GM19463 (cell line): ENCODE data around the gene ZMPSTE24.
"Not testable (repeated sequence)": the region's sequence is repeated elsewhere in the genome, so short reads cannot be mapped to it uniquely, and the experiment has no call there.

Experiments used
- ATAC-seq: cut with Tn5 transposase; IDR thresholded peaks from one replicate; pipeline ENCODE4 v1.9.1; 2021; ENCODE audit warnings: mild to moderate bottlenecking, moderate library complexity; ENCODE audit not compliant: unreplicated experiment

Gene ZMPSTE24

GRCh38 chr1:40257688-40258444, at the start of gene ZMPSTE24:
Gene ZMPSTE24, plus strand, starts transcription at chr1:40258236. Its CDS starts 36 bp downstream, at chr1:40258272.
- ATAC-seq, result peak; percentile 89

GRCh38 chr1:40210511-40211204, 47.4 kb upstream of the ZMPSTE24 start:
- no peak for ATAC-seq

GRCh38 chr1:40218333-40218732, 39.7 kb upstream of the ZMPSTE24 start:
- ATAC-seq, result no peak

- ATAC-seq, result not testable (repeated sequence)
Measured at GRCh38 chr1:40221471-40221905, 36.5 kb upstream of the ZMPSTE24 start.

GRCh38 chr1:40221977-40222772, 35.9 kb upstream of the ZMPSTE24 start:
- ATAC-seq, result no peak

GRCh38 chr1:40224040-40224439, 34.0 kb upstream of the ZMPSTE24 start:
- ATAC-seq, result no peak

GRCh38 chr1:40226192-40226591, 31.8 kb upstream of the ZMPSTE24 start:
- no peak for ATAC-seq

GRCh38 chr1:40232444-40232843, 25.6 kb upstream of the ZMPSTE24 start:
- ATAC-seq, result peak; percentile 96

GRCh38 chr1:40239626-40240025, 18.4 kb upstream of the ZMPSTE24 start:
- ATAC-seq, result no peak

GRCh38 chr1:40240390-40240789, 17.6 kb upstream of the ZMPSTE24 start:
- no peak for ATAC-seq

- ATAC-seq, result peak; percentile 21
Measured at GRCh38 chr1:40241362-40241761, 16.7 kb upstream of the ZMPSTE24 start.

GRCh38 chr1:40243351-40243750, 14.7 kb upstream of the ZMPSTE24 start:
- ATAC-seq, result no peak

GRCh38 chr1:40244138-40244744, 13.8 kb upstream of the ZMPSTE24 start:
- no peak for ATAC-seq

GRCh38 chr1:40245686-40246085, 12.3 kb upstream of the ZMPSTE24 start:
- ATAC-seq, result no peak

GRCh38 chr1:40247655-40248054, 10.4 kb upstream of the ZMPSTE24 start, which contains the start of gene TMCO2:
Gene TMCO2, plus strand, starts transcription at chr1:40247937. Its CDS starts 57 bp downstream, at chr1:40247994.
- ATAC-seq, result no peak

GRCh38 chr1:40248412-40248811, 9.6 kb upstream of the ZMPSTE24 start:
- ATAC-seq, result no peak

GRCh38 chr1:40251456-40251855, 6.6 kb upstream of the ZMPSTE24 start:
- ATAC-seq, result no peak

GRCh38 chr1:40252601-40253000, 5.4 kb upstream of the ZMPSTE24 start:
- no peak for ATAC-seq

GRCh38 chr1:40255231-40255630, 2.8 kb upstream of the ZMPSTE24 start:
- no peak for ATAC-seq

GRCh38 chr1:40256401-40257084, 1.5 kb upstream of the ZMPSTE24 start:
- no peak for ATAC-seq
